GM19043 (cell line): ENCODE data around the gene RBM45.

Experiments
- ATAC-seq: cut with Tn5 transposase; IDR thresholded peaks from one replicate; pipeline ENCODE4 v1.9.1; 2021; ENCODE audit warnings: low read depth; ENCODE audit not compliant: unreplicated experiment

RBM45 gene

GRCh38 chr2:178157574-178157973 lies 45.3 kb downstream of the RBM45 start:
- ATAC-seq = no peak

- no peak for ATAC-seq
These were observed 47.7 kb downstream of the RBM45 start for GRCh38 chr2:178159966-178160365.

DNA sequence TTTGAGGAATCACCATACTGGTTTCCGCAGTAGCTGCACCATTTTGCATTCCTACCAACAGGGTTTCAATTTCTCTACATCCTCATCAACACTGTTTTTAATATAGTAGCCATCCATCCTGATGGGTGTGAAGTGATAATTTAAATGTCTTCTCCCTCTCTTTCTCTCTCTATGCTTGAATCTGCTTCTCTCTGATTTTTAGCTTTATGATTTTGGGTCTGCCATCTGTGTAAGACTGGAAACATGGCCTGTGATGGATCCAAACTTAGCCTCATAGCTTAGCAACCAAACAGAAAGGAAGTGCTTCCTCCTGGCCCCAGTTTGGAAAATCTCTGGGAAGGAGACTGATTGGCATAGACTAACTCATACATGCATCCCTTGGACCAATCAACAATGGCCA lies 48.4 kb downstream of the RBM45 start:
- no peak for ATAC-seq

- no peak for ATAC-seq
These were observed 51.2 kb downstream of the RBM45 start for GRCh38 chr2:178163395-178163794.

- no peak for ATAC-seq
These were observed 51.7 kb downstream of the RBM45 start for GRCh38 chr2:178163911-178164310.

- ATAC-seq = no peak
These were observed 61.4 kb downstream of the RBM45 start for GRCh38 chr2:178173657-178174056.

- no peak for ATAC-seq
These were observed 64.9 kb downstream of the RBM45 start for GRCh38 chr2:178177066-178177679.
